Activated CD4-positive, alpha-beta T cell treated with anti-CD3 and anti-CD28 coated beads for 36 hours (primary cell): Measurements from ENCODE around the gene F10. TPM values are rescaled to one million over a fixed set of nuclear protein-coding genes. Genes with fewer than 3 reads are reported as not detected.
"Not testable (repeated sequence)": the region's sequence is repeated elsewhere in the genome, so short reads cannot be mapped to it uniquely, and the experiment has no call there.

Experiments used
- ATAC-seq: fragments of 200-7000 bp; cut with Tn5 transposase; one replicate; pipeline ENCODE4 v1.10.0; 2021; ENCODE audit warnings: mild to moderate bottlenecking, moderate library complexity
- CTCF ChIA-PET: fragments of 350-600 bp; sonication (Branson Sonifier 250); formaldehyde crosslinking; loops from one replicate; lab custom pipeline; 2021; ENCODE audit warnings: antibody characterized with exemption; lab: Charles Lee
- POLR2A ChIA-PET: fragments of 350-600 bp; sonication (Branson Sonifier 250); formaldehyde crosslinking; loops from one replicate; lab custom pipeline; 2021; ENCODE audit warnings: antibody characterized with exemption, inconsistent platforms; lab: Charles Lee
- DNase-seq: peaks from one replicate; pipeline ENCODE4 v3.0.0-alpha.2; 2020
- H3K27ac Mint-ChIP-seq: one replicate; pipeline ENCODE4 v1.8.0; 2021; ENCODE audit warnings: mixed read lengths
- H3K27me3 Mint-ChIP-seq: one replicate; pipeline ENCODE4 v1.8.0; 2021; ENCODE audit warnings: mixed read lengths
- H3K36me3 Mint-ChIP-seq: one replicate; pipeline ENCODE4 v1.8.0; 2021; ENCODE audit warnings: low read depth, mixed read lengths
- H3K4me1 Mint-ChIP-seq: one replicate; pipeline ENCODE4 v1.8.0; 2021; ENCODE audit warnings: mixed read lengths
- H3K4me3 Mint-ChIP-seq: one replicate; pipeline ENCODE4 v1.8.0; 2021; ENCODE audit warnings: mild to moderate bottlenecking, moderate library complexity, mixed read lengths
- H3K9me3 Mint-ChIP-seq: one replicate; pipeline ENCODE4 v1.8.0; 2021; ENCODE audit warnings: low read depth, mixed read lengths
- intact Hi-C, 2 experiments: fragments of 100-400 bp; cut with DNase I in 1 of 2; cut with micrococcal nuclease in 1 of 2; formaldehyde crosslinking; loops; one replicate each; pipeline versions ENCODE4 v1.14.2 to v1.15.1; 2022 to 2024; cut with DNase I, micrococcal nuclease
- total RNA-seq, 2 experiments: library from RNA; stranded (reverse); gene quantifications; one replicate each; pipeline ENCODE4 v1.2.3, GENCODE V29; 2021

The F10 gene
- total RNA-seq, 2 experiments from 2014 or later, result not detected

DNA sequence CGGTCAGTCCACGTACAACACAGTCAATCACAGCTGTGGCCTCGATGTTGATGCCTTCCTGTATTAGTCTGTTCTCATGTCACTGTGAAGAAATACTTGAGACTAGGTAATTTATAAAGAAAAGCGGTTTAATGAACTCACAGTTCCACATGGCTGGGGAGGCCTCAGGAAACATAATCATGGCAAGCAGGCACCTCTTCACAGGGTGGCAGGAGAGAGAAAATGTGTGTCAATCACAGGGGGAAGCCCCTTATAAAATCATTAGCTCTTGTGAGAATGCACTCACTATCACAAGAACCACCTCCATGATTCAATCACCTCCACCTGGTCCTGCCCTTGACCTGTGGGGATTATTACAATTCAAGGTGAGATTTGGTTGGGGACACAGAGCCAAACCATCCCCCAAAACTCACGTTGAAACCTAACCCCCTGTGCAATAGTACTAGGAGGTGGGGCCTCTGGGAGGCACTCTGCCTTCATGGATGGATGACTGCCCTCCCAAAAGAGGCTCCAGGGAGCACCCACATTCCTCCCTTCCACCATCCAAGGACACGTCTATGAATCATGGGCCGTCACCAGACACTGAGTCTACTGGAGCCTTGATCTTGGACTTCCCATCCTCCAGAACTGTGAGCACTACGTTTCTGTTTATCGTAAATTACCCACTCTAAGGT is 33.5 kb downstream of the F10 start:
- DNase-seq (no peak), ATAC-seq (no peak)
- H3K9me3 Mint-ChIP-seq, result peaks cover 7% of the 10 kb centered on the region
- ChIA-PET POLR2A (no interaction called here), CTCF (interaction anchor here (0.6 to 1.5 kb wide), 4 partner anchors 9 to 30 kb away, joined by 3 to 5 read pairs (median 3); no protein-coding TSS in a partner anchor)
- intact Hi-C loops, result no loop called here
- no peak overlapping the region for H3K27ac Mint-ChIP-seq
- peaks cover 12% of the 10 kb centered on the region for H3K27me3 Mint-ChIP-seq
- peaks cover 18% of the 10 kb centered on the region for H3K4me1 Mint-ChIP-seq
- H3K4me3 Mint-ChIP-seq, result no peak overlapping the region
- peaks cover 2% of the 10 kb centered on the region for H3K36me3 Mint-ChIP-seq

DNA sequence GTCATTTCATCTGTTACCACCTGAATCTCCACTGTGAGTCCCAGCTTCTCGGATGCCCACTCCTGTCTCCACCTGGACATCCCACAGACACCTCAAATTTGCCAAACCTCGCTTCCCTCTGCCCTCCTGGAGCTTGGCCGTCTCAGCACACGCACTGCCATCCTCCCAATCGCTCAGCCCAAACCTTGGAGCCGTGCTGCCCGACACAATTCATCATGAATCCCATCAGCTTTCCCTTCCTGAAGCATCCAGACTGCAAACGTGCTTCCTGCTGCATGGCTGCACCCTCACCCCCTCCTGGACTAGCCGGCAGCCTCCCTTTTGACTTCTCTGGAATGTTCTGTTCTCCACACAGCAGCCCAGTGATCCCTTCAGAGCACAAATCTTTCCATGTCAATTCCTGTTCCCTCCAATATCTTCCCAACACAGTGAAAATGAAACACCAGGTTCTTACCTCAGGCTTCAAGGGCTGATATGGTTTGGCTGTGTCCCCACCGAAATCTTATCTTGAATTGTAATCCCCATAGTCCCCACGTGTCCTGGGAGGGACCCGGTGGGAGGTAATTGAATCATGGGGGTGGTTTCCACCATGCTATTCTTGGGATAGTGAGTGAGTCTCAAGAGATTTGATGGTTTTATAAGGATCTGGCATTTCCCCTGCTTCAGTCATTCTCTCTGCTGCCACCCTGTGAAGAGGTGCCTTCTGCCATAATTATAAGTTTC is 34.8 kb downstream of the F10 start:
- Mint-ChIP-seq H3K36me3 (peaks cover 2% of the 10 kb centered on the region), H3K4me3 (no peak overlapping the region), H3K27me3 (peaks cover 6% of the 10 kb centered on the region), H3K4me1 (peaks cover 18% of the 10 kb centered on the region), H3K9me3 (peaks cover 7% of the 10 kb centered on the region), H3K27ac (no peak overlapping the region)
- ChIA-PET POLR2A (no interaction called here), CTCF (interaction anchor here (1.1 to 1.5 kb wide), 2 partner anchors 10 to 17 kb away, joined by 3 to 5 read pairs; no protein-coding TSS in a partner anchor)
- ATAC-seq (no peak), DNase-seq (no peak)
- intact Hi-C loops, result no loop called here

DNA sequence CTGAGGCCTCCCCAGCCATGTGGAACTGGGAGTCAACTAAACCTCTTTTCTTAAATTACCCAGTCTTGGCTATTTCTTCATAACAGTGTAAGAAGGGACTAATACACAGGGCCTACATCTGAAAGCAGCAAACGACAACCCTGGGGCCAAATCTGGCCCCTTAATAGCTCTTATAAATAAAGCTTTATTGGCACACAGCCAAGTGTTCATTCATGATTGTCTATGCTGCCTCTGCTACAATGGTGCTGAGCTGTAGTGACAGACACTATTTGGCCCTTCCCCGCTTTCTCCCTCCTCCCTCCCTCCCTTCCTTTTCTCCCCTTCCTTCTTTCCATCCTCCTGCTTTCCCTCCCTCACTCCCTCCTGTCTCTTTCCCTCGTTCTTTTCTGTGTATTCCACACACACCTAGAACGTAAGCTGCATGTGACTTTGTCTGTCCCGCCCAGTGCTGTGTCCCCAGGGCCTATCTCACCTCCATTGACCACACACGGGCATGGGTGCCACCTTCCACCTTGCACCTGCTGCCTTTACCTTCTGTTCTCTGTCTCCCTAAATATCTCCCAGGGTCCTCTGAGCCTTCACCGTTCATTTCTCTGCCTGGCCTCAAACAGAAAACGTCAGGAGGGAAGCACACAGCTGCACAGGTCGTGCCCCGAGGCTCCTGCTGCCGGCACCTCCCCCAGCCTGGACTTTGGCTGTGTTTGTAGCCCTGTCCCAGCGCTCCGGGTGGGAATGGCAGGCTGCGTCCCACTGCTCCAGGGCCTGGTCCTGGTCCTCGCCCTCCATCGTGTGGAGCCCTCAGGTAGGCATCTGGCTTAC is 35.5 kb downstream of the F10 start, which contains the start of gene PROZ:
TSS of gene PROZ (plus strand) at position 720 of the 819 bp plus-strand sequence. CDS start at position 733, 13 bp downstream.
- POLR2A ChIA-PET, result no interaction called here

DNA sequence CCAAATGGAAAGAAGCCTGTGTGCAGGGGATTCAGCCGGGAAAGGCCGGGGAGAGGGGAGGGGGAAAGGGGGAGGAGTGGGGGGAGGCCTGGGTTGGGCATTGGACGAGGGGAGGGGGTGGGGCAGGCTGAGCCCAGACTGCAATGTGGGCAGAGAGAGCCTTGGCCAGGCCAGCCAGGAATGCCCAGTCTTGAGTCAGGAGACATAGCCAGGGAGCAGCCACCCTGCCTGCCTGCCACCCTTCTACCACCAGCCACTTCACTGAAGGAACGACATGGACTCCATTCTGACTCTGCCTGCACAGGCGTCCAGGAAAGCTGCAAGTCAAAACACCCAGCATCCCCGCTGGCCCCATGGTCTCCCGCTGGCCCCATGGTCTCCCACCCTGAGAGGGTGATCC is 36.3 kb downstream of the F10 start:
- Mint-ChIP-seq H3K36me3 (no peaks in the 10 kb centered on the region), H3K27ac (no peak overlapping the region), H3K27me3 (no peaks in the 10 kb centered on the region), H3K4me1 (peaks cover 8% of the 10 kb centered on the region), H3K9me3 (peaks cover 7% of the 10 kb centered on the region), H3K4me3 (no peak overlapping the region)
- ATAC-seq, result no peak
- CTCF ChIA-PET, result no interaction called here
- intact Hi-C loops, result no loop called here
- POLR2A ChIA-PET, result no interaction called here
- no peak for DNase-seq

More for the DNA sequence above, 35.5 kb downstream of the F10 start, which contains the start of gene PROZ:
- H3K36me3 Mint-ChIP-seq, result no peaks in the 10 kb centered on the region
- H3K4me1 Mint-ChIP-seq, result peaks cover 12% of the 10 kb centered on the region
- DNase-seq, result no peak
- no peak within 1 kb of the TSS for H3K27ac Mint-ChIP-seq
- CTCF ChIA-PET, result no interaction called here
- ATAC-seq, result no peak
- peaks cover 7% of the 10 kb centered on the region for H3K9me3 Mint-ChIP-seq
- intact Hi-C loops, result no loop called here
- no peak within 1 kb of the TSS for H3K4me3 Mint-ChIP-seq
- H3K27me3 Mint-ChIP-seq, result no peaks in the 10 kb centered on the region

DNA sequence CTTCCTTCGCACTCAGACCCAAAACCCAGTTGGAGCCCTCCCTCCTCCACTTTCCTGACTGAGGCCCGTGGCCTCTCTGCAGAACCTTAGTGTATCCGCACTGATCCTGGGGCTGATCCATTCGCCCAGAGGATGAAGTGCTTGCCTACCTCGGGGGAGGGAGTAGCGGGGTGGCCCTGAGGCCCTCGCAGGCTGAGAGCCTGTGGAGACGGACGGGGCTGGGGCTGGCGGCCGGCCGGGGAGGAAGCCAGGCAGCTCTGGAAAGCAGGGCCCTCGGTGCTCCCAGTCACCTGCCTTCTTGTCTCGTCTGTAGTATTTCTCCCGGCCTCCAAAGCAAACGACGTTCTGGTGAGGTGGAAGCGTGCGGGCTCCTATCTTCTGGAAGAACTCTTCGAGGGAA is 37.1 kb downstream of the F10 start:
- Mint-ChIP-seq H3K27me3 (no peaks in the 10 kb centered on the region), H3K27ac (no peak overlapping the region), H3K4me1 (peaks cover 8% of the 10 kb centered on the region), H3K36me3 (no peaks in the 10 kb centered on the region), H3K4me3 (no peak overlapping the region), H3K9me3 (peaks cover 7% of the 10 kb centered on the region)
- ATAC-seq (no peak), DNase-seq (no peak)
- ChIA-PET POLR2A (no interaction called here), CTCF (interaction anchor here (0.6 kb wide), 1 partner anchor 297 kb away, joined by 3 read pairs; no protein-coding TSS in a partner anchor)
- intact Hi-C loops, result no loop called here

DNA sequence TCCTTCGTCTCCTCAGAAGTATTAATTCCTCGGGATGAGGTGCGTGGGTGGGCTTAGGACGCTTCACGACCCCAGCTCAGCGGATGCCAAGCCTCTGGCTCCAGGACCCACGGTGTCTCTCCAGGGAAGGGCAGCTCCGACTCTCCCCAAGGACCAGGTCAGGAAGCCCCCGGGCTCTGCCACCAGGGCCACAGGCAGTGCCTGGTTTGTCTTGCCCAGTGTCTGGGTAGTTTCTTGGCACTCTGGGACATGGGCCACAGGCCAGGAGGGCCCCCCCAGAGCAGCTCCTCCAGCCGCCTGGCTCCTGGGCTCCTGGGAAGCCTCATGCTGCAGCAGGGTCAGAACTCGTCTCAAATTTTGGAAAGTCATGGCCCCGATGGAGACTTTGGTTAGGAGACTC is 38.4 kb downstream of the F10 start:
- H3K9me3 Mint-ChIP-seq, result no peaks in the 10 kb centered on the region
- no peaks in the 10 kb centered on the region for H3K36me3 Mint-ChIP-seq
- intact Hi-C loops, result no loop called here
- ATAC-seq (no peak), DNase-seq (no peak)
- no peaks in the 10 kb centered on the region for H3K27me3 Mint-ChIP-seq
- peak overlapping the region; percentile 26 for H3K27ac Mint-ChIP-seq
- POLR2A ChIA-PET, result no interaction called here
- CTCF ChIA-PET, result interaction anchor here (0.6 kb wide), 1 partner anchor 69 kb away, joined by 3 read pairs; no protein-coding TSS in a partner anchor
- peak overlapping the region; percentile 20 for H3K4me3 Mint-ChIP-seq
- H3K4me1 Mint-ChIP-seq, result peaks cover 12% of the 10 kb centered on the region

DNA sequence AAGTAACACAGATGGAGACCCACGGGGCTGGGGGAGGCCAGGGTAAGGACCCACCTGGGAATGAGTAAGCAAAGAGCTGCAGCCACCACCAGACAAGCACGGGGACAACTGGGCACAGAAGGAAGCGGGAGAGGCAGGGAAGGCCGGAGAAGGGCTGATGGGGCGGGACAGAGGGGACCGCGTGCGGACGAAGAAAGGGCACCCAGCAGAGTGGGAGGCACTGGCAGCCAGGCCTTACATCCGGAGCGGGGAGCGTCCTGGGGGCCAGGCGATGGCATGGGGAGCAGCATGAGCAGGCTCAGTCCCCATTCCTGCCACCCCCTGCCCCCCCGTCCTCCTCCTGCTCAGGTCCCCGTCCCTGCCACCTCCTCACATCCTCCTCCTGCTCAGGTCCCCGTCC is 38.8 kb downstream of the F10 start:
- Mint-ChIP-seq H3K36me3 (no peaks in the 10 kb centered on the region), H3K4me1 (peaks cover 17% of the 10 kb centered on the region), H3K4me3 (peak overlapping the region; percentile 20), H3K9me3 (no peaks in the 10 kb centered on the region), H3K27me3 (no peaks in the 10 kb centered on the region), H3K27ac (peak overlapping the region; percentile 26)
- ChIA-PET CTCF (interaction anchor here (0.6 kb wide), 1 partner anchor 69 kb away, joined by 3 read pairs; no protein-coding TSS in a partner anchor), POLR2A (no interaction called here)
- DNase-seq (no peak), ATAC-seq (no peak)
- intact Hi-C loops, result no loop called here

DNA sequence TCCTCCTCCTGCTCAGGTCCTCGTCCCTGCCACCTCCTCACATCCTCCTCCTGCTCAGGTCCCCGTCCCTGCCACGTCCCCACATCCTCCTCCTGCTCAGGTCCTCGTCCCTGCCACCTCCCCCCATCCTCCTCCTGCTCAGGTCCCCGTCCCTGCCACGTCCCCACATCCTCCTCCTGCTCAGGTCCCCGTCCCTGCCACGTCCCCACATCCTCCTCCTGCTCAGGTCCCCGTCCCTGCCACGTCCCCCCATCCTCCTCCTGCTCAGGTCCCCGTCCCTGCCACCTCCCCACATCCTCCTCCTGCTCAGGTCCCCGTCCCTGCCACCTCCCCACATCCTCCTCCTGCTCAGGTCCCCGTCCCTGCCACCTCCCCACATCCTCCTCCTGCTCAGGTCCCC is 39.4 kb downstream of the F10 start:
- DNase-seq, CTCF ChIA-PET, ATAC-seq, H3K27me3 Mint-ChIP-seq, H3K36me3 Mint-ChIP-seq, H3K4me3 Mint-ChIP-seq, H3K9me3 Mint-ChIP-seq, POLR2A ChIA-PET, H3K27ac Mint-ChIP-seq, intact Hi-C loops: not testable (repeated sequence)
- H3K4me1 Mint-ChIP-seq, result peaks cover 20% of the 10 kb centered on the region

DNA sequence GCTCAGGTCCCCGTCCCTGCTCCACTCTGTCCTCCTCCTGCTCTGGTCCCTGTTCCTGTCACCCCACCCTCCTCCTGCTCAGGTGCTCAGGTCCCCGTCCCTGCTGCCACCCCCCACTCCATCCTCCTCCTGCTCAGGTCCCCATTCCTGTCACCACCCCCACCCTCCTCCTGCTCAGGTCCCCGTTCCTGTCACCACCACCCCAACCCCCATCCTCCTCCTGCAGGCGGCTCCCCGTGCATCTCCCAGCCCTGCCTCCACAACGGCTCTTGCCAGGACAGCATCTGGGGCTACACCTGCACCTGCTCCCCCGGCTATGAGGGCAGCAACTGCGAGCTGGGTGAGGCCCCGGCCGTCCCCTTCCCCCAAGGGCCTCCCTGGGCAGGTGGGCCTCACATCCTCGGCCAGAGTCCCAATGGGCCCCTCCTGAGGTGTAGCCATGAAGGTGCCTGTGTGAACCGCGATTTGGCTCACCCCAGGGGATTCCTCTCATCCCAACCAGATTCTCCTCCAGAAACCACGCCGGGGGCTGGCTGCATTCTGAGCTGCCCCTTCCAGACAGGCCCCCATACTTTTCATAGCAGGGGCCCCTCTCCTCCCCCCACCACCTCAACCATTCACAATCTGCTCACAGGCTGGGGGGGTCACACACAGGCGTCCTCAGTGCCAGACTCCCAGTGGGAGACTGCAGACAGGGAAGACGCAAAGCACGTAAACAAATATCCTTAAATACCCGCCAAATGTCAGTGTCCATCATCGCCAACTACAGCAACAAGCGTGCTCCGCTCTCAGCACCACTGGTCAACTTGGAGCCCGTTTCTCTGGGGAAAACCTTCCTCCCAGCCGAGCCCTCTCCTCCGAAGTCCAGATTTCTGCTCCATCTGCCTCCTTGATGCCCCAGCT is 40.4 kb downstream of the F10 start:
- H3K4me1 Mint-ChIP-seq, result peaks cover 21% of the 10 kb centered on the region
- peaks cover 9% of the 10 kb centered on the region for H3K36me3 Mint-ChIP-seq
- no peaks in the 10 kb centered on the region for H3K27me3 Mint-ChIP-seq
- intact Hi-C loops, result no loop called here
- DNase-seq (peak; percentile 45), ATAC-seq (peak; percentile 34)
- no peaks in the 10 kb centered on the region for H3K9me3 Mint-ChIP-seq
- ChIA-PET CTCF (interaction anchor here (1.0 kb wide), 1 partner anchor 13 kb away, joined by 3 read pairs; no protein-coding TSS in a partner anchor), POLR2A (no interaction called here)
- no peak overlapping the region for H3K4me3 Mint-ChIP-seq
- H3K27ac Mint-ChIP-seq, result no peak overlapping the region

DNA sequence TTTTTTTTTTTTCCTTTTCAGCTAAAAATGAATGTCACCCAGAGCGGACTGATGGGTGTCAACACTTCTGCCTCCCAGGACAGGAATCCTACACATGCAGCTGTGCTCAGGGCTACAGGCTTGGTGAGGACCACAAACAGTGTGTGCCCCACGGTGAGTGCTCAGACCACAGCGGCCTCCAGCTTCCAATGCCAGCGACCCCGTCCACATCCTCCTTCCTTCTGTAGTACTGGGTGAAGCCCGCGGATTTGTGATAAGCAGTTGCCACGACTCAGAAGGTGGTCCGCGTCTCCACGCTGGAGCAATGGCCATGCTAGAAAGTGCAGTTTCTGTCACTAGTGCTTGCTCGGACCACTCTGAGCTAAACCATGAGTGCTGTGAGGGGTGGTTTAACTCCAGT is 41.9 kb downstream of the F10 start:
- peaks cover 21% of the 10 kb centered on the region for H3K36me3 Mint-ChIP-seq
- ATAC-seq, result no peak
- no peaks in the 10 kb centered on the region for H3K27me3 Mint-ChIP-seq
- no peak for DNase-seq
- peaks cover 2% of the 10 kb centered on the region for H3K9me3 Mint-ChIP-seq
- H3K4me3 Mint-ChIP-seq, result no peak overlapping the region
- H3K27ac Mint-ChIP-seq, result no peak overlapping the region
- peaks cover 21% of the 10 kb centered on the region for H3K4me1 Mint-ChIP-seq
- intact Hi-C loops, result no loop called here
- POLR2A ChIA-PET, result no interaction called here
- CTCF ChIA-PET, result interaction anchor here (0.9 to 1.0 kb wide), 2 partner anchors 8 to 11 kb away, joined by 3 read pairs; no protein-coding TSS in a partner anchor
